ENCODE data around the gene LYRM4.

Gene LYRM4

GRCh38 chr6:5260661-5261544 is at the start of gene LYRM4, which contains the start of gene FARS2:
TSS of gene LYRM4 (minus strand) at chr6:5260950. CDS start at chr6:5260733, 217 bp downstream.
TSS of gene FARS2 (plus strand) at chr6:5261513.
- DNase-seq, result peak; percentile 100

GRCh38 chr6:5308066-5308465 is 47.3 kb upstream of the LYRM4 start:
- no peak for DNase-seq

GRCh38 chr6:5307058-5307457 is 46.3 kb upstream of the LYRM4 start:
- DNase-seq, result no peak

GRCh38 chr6:5305968-5306626 is 45.3 kb upstream of the LYRM4 start:
- peak; percentile 30 for DNase-seq

GRCh38 chr6:5303682-5304081 is 42.9 kb upstream of the LYRM4 start:
- peak; percentile 22 for DNase-seq

- peak; percentile 37 for DNase-seq
Measured at GRCh38 chr6:5302995-5303622, 42.4 kb upstream of the LYRM4 start.

DNA sequence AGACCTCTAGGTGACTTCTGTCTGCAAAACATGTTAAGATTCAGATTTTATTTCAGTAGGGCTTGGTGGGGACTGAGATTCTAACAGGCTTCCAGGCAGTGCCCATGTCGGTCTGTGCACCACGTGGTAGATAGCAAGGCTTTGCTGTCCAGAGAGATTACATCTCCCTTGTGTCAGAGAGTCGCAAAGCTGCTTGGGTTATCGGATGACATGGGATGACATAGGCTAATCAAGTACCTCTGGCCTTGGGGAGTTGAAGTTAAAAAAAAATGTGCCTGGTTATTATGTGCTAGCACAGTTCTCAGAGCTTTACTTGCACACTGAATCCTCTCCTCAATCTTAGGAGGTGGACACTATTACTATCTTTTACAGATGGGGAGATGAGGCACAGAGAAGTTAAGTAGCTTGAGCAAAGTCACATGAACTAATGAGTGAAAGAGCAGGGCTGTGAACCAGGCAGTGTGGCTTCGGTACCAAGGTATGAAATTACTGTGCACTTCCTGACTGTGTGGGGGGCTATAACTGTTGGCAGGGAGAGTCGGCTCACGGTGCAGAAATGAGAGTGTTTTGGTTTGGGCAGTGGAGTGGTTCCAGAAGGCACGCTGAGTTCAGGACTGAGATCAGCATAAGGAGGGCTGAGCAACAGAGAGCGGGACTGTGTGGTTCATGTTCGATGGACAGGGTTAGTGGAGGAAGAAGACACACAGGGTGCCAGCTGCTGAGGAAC is 41.6 kb upstream of the LYRM4 start:
- no peak for DNase-seq

DNA sequence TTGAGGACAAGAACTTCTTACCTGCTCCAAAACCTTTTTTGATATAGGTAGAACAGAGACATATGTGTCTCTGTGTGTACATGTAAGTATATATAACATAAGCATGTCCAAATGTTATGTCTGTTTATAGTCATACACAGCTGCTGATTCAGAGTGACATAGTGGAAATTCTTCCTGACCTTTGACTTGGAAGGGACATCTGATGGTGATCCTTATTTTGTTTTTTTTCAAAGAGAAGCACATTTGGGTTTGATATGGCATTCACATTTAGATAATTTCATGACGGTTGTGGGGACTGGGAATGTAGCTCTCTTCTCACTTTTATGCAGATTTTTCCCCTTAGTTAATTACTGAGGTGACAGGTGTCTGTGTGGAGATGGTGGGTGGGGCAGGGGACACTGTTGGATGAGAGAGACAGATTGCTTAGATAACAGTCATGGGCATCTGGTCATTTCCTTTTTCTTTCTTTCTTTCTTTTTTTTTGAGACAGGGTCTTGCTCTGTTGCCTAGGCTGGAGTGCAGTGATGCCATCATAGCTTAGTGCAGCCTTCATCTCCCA is 39.5 kb upstream of the LYRM4 start:
- no peak for DNase-seq

DNA sequence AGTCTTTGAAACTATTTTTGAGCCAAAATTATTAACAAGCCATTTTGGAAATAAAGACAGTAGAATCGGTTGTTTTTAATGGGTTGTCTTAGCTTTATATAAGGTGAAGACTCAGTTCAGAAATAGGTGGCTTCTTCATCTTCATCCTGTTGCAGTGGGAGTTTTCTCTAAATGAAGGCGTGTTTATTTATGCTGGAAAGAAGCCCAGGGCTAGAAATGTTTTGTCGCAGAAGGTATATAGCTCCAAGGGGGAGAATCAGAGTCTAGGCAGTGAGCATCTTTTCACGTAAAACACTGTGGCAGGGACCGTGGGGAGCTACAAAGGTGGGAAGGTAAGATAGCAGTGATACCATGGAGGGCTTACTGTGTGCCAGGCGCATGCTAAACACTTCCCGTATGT is 34.9 kb upstream of the LYRM4 start:
- DNase-seq, result no peak

DNA sequence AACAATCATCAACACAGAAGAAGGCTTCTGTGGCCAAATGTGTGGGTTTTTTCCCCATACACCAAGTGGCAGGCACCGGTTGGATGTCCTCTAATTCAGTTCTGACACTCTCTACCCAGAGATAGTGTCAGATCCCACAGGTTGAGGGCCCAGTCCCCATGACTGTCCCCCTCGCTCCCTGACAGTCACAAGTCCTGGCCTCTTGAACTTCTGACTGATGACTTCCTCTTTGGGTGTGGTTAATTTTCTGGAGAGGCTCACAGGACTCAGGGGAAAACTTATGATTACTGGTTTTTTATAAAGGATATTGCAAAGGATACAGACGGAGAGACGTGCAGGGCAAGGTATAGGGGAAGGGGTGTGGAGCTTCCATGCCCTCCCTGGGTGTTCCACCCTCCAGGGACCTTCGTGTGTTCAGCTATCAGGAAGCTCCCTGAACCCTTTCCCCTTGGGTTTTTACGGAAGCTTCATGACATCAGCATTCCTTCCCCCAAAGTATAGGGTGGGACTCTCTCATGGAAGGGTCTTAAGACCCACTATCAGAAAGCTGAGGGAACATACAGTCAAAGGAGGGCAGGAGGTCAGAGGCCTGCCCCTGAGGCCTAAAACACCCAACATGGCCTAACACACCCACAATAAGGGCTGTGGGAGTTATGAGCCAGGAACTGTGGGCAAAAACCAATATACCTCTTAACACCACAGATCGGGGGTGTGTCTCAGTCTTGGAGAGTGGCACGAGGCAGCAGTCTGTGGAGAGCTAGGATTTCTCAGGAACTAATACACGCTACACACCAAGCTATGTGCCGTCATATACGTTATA is 33.9 kb upstream of the LYRM4 start:
- DNase-seq, result no peak

GRCh38 chr6:5293692-5294091 is 32.9 kb upstream of the LYRM4 start:
- DNase-seq, result no peak

GRCh38 chr6:5292154-5292553 is 31.4 kb upstream of the LYRM4 start:
- DNase-seq, result no peak

DNA sequence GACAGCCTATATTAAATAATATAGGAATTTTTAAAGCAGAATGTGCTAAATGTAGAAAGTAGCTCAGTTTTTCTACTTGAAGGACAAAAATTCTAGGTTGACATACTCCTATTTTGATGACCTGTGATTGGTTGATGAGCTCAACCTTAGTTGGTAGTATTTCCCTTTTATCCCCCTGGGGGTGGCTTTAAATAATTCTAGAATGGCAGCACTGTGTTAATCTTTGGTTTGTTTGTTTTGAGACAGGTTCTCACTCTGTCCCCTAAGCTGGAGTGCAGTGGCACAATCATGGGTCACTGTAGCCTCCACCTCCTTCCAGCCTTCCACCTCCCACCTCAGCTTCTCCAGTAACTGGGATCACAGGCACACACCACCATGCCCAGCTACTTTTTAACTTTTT is 29.8 kb upstream of the LYRM4 start:
- no peak for DNase-seq

DNA sequence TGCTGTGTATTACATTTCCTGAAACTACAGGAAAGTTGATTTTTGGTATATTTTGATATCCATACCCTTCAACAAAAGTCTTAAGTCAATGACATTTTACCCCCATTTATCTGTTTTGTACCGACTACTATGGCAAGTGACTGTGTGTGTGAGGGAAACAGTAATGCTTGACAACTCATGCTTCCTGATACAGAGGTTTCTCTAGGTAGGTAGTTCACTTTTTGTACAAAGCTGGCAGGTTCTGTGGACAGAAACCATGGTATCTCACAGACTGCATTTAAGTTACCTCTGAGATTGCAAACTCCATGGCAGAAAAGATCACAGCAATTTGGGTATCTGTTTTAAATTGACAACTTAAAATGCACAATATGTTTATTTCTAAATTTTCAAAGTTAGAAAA is 29.3 kb upstream of the LYRM4 start:
- DNase-seq, result no peak

- DNase-seq, result no peak
Measured at GRCh38 chr6:5287966-5288297, 27.2 kb upstream of the LYRM4 start.

GRCh38 chr6:5287205-5287965 is 26.6 kb upstream of the LYRM4 start:
- DNase-seq, result no peak

- DNase-seq, result no peak
Measured at GRCh38 chr6:5286780-5287179, 26.0 kb upstream of the LYRM4 start.

GRCh38 chr6:5285526-5285925 is 24.8 kb upstream of the LYRM4 start:
- DNase-seq, result no peak

- no peak for DNase-seq
Measured at GRCh38 chr6:5285081-5285480, 24.3 kb upstream of the LYRM4 start.

DNA sequence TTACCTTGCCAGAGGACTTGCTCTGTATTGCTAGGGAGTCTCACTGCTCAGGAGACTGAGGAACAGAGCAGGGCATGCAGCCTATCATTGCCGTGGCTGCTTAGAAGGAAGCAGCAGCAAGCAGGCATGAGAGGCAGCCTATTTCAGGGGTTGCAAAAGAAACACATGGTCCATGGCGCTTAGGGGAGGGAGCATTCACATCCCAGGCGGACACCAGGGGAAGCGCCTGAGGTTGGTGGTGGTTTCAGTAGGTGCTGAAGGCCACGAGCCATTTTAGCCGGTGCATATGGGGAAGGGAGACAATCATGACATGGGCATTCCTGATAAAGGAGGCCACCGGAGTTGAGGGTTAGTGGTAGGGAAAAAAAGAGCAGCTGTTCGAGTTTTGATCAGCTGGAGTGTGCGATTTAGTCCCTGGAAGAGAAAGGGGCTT is 21.5 kb upstream of the LYRM4 start:
- DNase-seq, result no peak

DNA sequence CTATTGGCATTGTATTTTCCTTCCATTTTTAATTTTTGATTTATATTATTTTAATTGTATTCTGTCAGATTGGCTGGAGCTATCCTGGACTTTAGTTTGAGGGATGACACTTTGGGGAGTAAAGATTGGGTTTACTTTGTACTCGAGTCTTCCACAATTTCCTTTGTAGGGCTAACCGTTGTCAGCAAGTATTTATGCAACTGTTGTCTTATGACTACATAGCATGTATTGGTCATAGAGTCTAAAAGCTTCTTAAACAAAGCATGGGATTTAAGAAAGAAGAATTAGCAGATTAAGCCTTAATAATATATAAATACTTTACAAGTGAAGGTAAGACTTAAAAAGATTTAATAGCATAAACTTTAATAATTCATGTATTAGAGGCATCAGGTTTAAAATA is 20.2 kb upstream of the LYRM4 start:
- no peak for DNase-seq
